H9 (cell line): ENCODE measurements around the gene LMCD1. TPM values are rescaled to one million over a fixed set of nuclear protein-coding genes. Genes with fewer than 3 reads are reported as not detected.

ENCODE experiments used
- DNase-seq: peaks from one replicate; pipeline ENCODE4 v3.0.0-alpha.2; 2017
- H2AFZ ChIP-seq: one replicate; pipeline ENCODE4 v1.6.1; 2013; ENCODE audit warnings: mild to moderate bottlenecking, low read length, control low read depth, moderate library complexity
- H2AK5ac ChIP-seq: 2 replicates; pipeline ENCODE4 v1.6.1; 2013; ENCODE audit warnings: low read length, control low read depth, mixed read lengths; ENCODE audit not compliant: insufficient read length
- H2BK120ac ChIP-seq: one replicate; pipeline ENCODE4 v1.6.1; 2013; ENCODE audit warnings: low read depth, mild to moderate bottlenecking, low read length, control low read depth, inconsistent platforms; ENCODE audit not compliant: poor library complexity, severe bottlenecking
- H2BK12ac ChIP-seq: 2 replicates; pipeline ENCODE4 v1.6.1; 2013; ENCODE audit warnings: low read length, control low read depth, mixed read lengths, low read depth; ENCODE audit not compliant: insufficient read length
- H2BK15ac ChIP-seq: 2 replicates; pipeline ENCODE4 v1.6.1; 2013; ENCODE audit warnings: low read depth, low read length, control low read depth
- H2BK20ac ChIP-seq: one replicate; pipeline ENCODE4 v1.6.1; 2013; ENCODE audit warnings: low read depth, mild to moderate bottlenecking, low read length, control low read depth, inconsistent platforms; ENCODE audit not compliant: poor library complexity, severe bottlenecking
- H2BK5ac ChIP-seq: 2 replicates; pipeline ENCODE4 v1.6.1; 2013; ENCODE audit warnings: low read length, control low read depth, mixed read lengths; ENCODE audit not compliant: insufficient read length
- H3K14ac ChIP-seq: 2 replicates; pipeline ENCODE4 v1.6.1; 2013; ENCODE audit warnings: low read length, control low read depth; ENCODE audit not compliant: insufficient read depth
- H3K18ac ChIP-seq: 2 replicates; pipeline ENCODE4 v1.6.1; 2013; ENCODE audit warnings: low read depth, mild to moderate bottlenecking, mixed read lengths, low read length, control low read depth; ENCODE audit not compliant: insufficient read length
- H3K23ac ChIP-seq: 2 replicates; pipeline ENCODE4 v1.6.1; 2013; ENCODE audit warnings: low read length, control low read depth, mixed read lengths, low read depth; ENCODE audit not compliant: insufficient read length
- H3K23me2 ChIP-seq: 2 replicates; pipeline ENCODE4 v1.6.1; 2013; ENCODE audit warnings: low read depth, mild to moderate bottlenecking, mixed read lengths, low read length, control low read depth; ENCODE audit not compliant: insufficient read length, poor library complexity, severe bottlenecking
- H3K27ac ChIP-seq: 2 replicates; pipeline ENCODE4 v1.5.1; 2013; ENCODE audit warnings: low read length, control low read depth, mixed read lengths, low read depth; ENCODE audit not compliant: insufficient read length
- H3K27me3 ChIP-seq: 2 replicates; pipeline ENCODE4 v1.6.1; 2013; ENCODE audit warnings: low read length, control low read depth, inconsistent platforms; ENCODE audit not compliant: insufficient read depth
- H3K4ac ChIP-seq: 2 replicates; pipeline ENCODE4 v1.6.1; 2013; ENCODE audit warnings: low read depth, mild to moderate bottlenecking, control low read depth, inconsistent platforms, low read length, moderate library complexity
- H3K4me1 ChIP-seq: 2 replicates; pipeline ENCODE4 v1.6.1; 2013; ENCODE audit warnings: low read length, control low read depth, inconsistent platforms; ENCODE audit not compliant: insufficient read depth
- H3K4me2 ChIP-seq: 2 replicates; pipeline ENCODE4 v1.6.1; 2013; ENCODE audit warnings: low read length, control low read depth, mixed read lengths; ENCODE audit not compliant: insufficient read length, insufficient read depth
- H3K56ac ChIP-seq: 2 replicates; pipeline ENCODE4 v1.6.1; 2013; ENCODE audit warnings: low read depth, mild to moderate bottlenecking, mixed read lengths, low read length, control low read depth; ENCODE audit not compliant: insufficient read length
- H3K79me1 ChIP-seq: 2 replicates; pipeline ENCODE4 v1.6.1; 2013; ENCODE audit warnings: low read depth, mild to moderate bottlenecking, moderate library complexity, low read length, control low read depth, inconsistent platforms; ENCODE audit not compliant: insufficient read depth, poor library complexity, severe bottlenecking
- H3K79me2 ChIP-seq: 2 replicates; pipeline ENCODE4 v1.6.1; 2013; ENCODE audit warnings: low read length, control low read depth, inconsistent platforms; ENCODE audit not compliant: insufficient read depth
- H3K9ac ChIP-seq: 2 replicates; pipeline ENCODE4 v1.6.1; 2013; ENCODE audit warnings: low read length, control low read depth, mixed read lengths; ENCODE audit not compliant: insufficient read length; ENCODE audit errors: extremely low read depth
- H3K9me3 ChIP-seq: one replicate; pipeline ENCODE4 v1.6.1; 2013; ENCODE audit warnings: low read depth, low read length, inconsistent platforms; ENCODE audit not compliant: control insufficient read depth
- H3T11ph ChIP-seq: one replicate; pipeline ENCODE4 v1.6.1; 2013; ENCODE audit warnings: mild to moderate bottlenecking, low read length, control low read depth, inconsistent platforms
- H4K20me1 ChIP-seq: one replicate; pipeline ENCODE4 v1.6.1; 2013; ENCODE audit not compliant: control insufficient read depth, insufficient read length, insufficient read depth
- H4K5ac ChIP-seq: 2 replicates; pipeline ENCODE4 v1.6.1; 2013; ENCODE audit warnings: low read depth, mild to moderate bottlenecking, mixed read lengths, low read length, control low read depth; ENCODE audit not compliant: insufficient read length
- H4K8ac ChIP-seq: replicated peaks from 2 replicates; pipeline ENCODE4 v1.6.1; 2013; ENCODE audit warnings: low read length, control low read depth, mixed read lengths, low read depth; ENCODE audit not compliant: insufficient read length
- H4K91ac ChIP-seq: 2 replicates; pipeline ENCODE4 v1.6.1; 2013; ENCODE audit warnings: low read depth, mild to moderate bottlenecking, moderate library complexity, mixed read lengths, low read length, control low read depth; ENCODE audit not compliant: insufficient read length
- H3K27ac Mint-ChIP-seq, 3 experiments: 2 replicates in 2 of 3; 3 replicates in 1 of 3; pipeline ENCODE4 v1.8.0; 2020 to 2021; ENCODE audit warnings: mixed read lengths in 3 of 3, mild to moderate bottlenecking in 1 of 3, moderate library complexity in 1 of 3
- H3K27me3 Mint-ChIP-seq: 2 replicates; pipeline ENCODE4 v1.8.0; 2021; ENCODE audit warnings: low read depth, mild to moderate bottlenecking, moderate library complexity, mixed read lengths
- H3K36me3 Mint-ChIP-seq, 3 experiments: 2 replicates in 2 of 3; 3 replicates in 1 of 3; pipeline ENCODE4 v1.8.0; 2020 to 2021; ENCODE audit warnings: low read depth in 3 of 3, mixed read lengths in 3 of 3; ENCODE audit not compliant: insufficient read depth in 1 of 3
- H3K4me1 Mint-ChIP-seq, 2 experiments: 2 replicates each; pipeline ENCODE4 v1.8.0; 2020; ENCODE audit warnings: mixed read lengths in 2 of 2
- H3K4me3 Mint-ChIP-seq, 2 experiments: 2 replicates in 1 of 2; 3 replicates in 1 of 2; pipeline ENCODE4 v1.8.0; 2020 to 2021; ENCODE audit warnings: mild to moderate bottlenecking in 2 of 2, mixed read lengths in 2 of 2, moderate library complexity in 1 of 2
- H3K9me3 Mint-ChIP-seq, 2 experiments: 2 replicates in 1 of 2; 3 replicates in 1 of 2; pipeline ENCODE4 v1.8.0; 2020; ENCODE audit warnings: mild to moderate bottlenecking in 2 of 2, mixed read lengths in 2 of 2, moderate library complexity in 1 of 2
- WGBS: extraction: QIAGEN DNeasy Blood & Tissue Kit; methylation state at CpG from one replicate; pipeline ENCODE4 v1.1.7; 2013; ENCODE audit warnings: missing lambda C conversion rate, low lambda C conversion rate, mixed read lengths; ENCODE audit not compliant: insufficient read length; ENCODE audit errors: extremely low coverage; 5-methylcytosine and 5-hydroxymethylcytosine counted together
- total RNA-seq: library from RNA; stranded (reverse); gene quantifications from 2 replicates; pipeline ENCODE4 v1.2.1, GENCODE V29; 2021
- TF ChIP-seq, protein P1 (sequence below): fragments of 200-600 bp; sonication (generic); conservative IDR thresholded peaks from 3 replicates; pipeline ENCODE4 v1.8.0; 2021; ENCODE audit warnings: antibody characterized with exemption, mild to moderate bottlenecking

The LMCD1 gene
- total RNA-seq, 1 experiment from 2014 or later = 19.2 TPM

DNA sequence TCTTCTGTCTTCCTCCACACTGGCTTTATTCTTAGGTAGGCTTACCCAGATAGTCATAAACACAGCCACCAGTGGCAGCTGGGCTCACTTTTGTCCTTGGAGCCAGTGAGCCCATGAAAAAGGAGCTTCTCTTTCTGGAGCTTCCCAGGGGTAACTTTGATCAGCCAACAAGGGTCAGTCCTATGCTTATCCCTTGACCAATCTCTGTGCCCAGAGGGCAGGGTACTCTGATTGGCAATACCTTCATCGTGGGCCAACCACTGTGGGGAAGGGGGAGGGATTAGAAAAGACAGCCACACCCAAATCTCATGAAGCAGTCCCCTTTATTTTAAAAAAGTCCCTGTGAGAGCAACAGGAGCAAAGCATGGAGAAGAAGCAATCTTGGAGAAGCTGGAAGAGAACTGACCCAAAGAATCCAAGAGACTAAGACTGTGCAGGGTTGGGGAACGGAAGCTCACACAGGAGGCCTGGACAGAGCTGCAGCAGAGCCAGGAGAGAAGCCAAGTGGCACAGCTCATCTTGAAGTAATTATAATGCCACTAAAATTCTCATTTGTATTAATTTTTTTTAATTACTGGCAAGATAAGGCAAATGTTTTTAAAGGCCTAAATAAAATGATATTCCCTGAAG lies 72.5 kb downstream of the LMCD1 start:
- no peaks in the 10 kb centered on the region for H3K4me1 ChIP-seq
- WGBS = no CpG with 5 or more reads among the region's 2 CpGs
- H4K5ac ChIP-seq = no peak overlapping the region
- no peak overlapping the region; a peak in 1 of 5 replicates for H3K4me3 Mint-ChIP-seq
- H4K91ac ChIP-seq = no peak overlapping the region
- no peak overlapping the region for H3K56ac ChIP-seq
- no peaks in the 10 kb centered on the region for H3K79me2 ChIP-seq
- H2BK12ac ChIP-seq = no peak overlapping the region
- TF ChIP-seq, protein P1, sequence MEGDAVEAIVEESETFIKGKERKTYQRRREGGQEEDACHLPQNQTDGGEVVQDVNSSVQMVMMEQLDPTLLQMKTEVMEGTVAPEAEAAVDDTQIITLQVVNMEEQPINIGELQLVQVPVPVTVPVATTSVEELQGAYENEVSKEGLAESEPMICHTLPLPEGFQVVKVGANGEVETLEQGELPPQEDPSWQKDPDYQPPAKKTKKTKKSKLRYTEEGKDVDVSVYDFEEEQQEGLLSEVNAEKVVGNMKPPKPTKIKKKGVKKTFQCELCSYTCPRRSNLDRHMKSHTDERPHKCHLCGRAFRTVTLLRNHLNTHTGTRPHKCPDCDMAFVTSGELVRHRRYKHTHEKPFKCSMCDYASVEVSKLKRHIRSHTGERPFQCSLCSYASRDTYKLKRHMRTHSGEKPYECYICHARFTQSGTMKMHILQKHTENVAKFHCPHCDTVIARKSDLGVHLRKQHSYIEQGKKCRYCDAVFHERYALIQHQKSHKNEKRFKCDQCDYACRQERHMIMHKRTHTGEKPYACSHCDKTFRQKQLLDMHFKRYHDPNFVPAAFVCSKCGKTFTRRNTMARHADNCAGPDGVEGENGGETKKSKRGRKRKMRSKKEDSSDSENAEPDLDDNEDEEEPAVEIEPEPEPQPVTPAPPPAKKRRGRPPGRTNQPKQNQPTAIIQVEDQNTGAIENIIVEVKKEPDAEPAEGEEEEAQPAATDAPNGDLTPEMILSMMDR = no peak
- H2BK20ac ChIP-seq = no peak overlapping the region
- H3K18ac ChIP-seq = no peak overlapping the region
- no peak overlapping the region for H3K23ac ChIP-seq
- DNase-seq = no peak
- H3K4me2 ChIP-seq = no peak overlapping the region
- no peaks in the 10 kb centered on the region for H3K79me1 ChIP-seq
- no peak overlapping the region for H3K14ac ChIP-seq
- no peaks in the 10 kb centered on the region for H3K9me3 Mint-ChIP-seq
- no peak overlapping the region for H4K8ac ChIP-seq
- no peak overlapping the region for H3K9ac ChIP-seq
- H2BK5ac ChIP-seq = no peak overlapping the region
- no peak overlapping the region for H2AK5ac ChIP-seq
- no peak overlapping the region for H3K27ac ChIP-seq
- no peak overlapping the region for H3T11ph ChIP-seq
- peaks cover 2 to 16% (median 3%) of the 10 kb centered on the region in 3 experiments; a peak in 5 of 7 replicates for H3K36me3 Mint-ChIP-seq
- no peaks in the 10 kb centered on the region for H4K20me1 ChIP-seq
- H3K27me3 ChIP-seq = no peaks in the 10 kb centered on the region
- H3K23me2 ChIP-seq = no peaks in the 10 kb centered on the region
- H2BK15ac ChIP-seq = no peak overlapping the region
- H3K27me3 Mint-ChIP-seq = no peaks in the 10 kb centered on the region
- no peak overlapping the region for H2AFZ ChIP-seq
- H3K4ac ChIP-seq = no peak overlapping the region
- H3K27ac Mint-ChIP-seq = peak overlapping the region in 1 of 3 experiments; percentile 57; a peak in 1 of 7 replicates
- 0 out of 4 replicates have a peak, but pooled peaks cover 2 to 8% of the 10 kb centered on the region in 2 experiments for H3K4me1 Mint-ChIP-seq
- no peaks in the 10 kb centered on the region for H3K9me3 ChIP-seq
- no peak overlapping the region for H2BK120ac ChIP-seq
